CD4-positive, alpha-beta memory T cell (primary cell): Measurements from ENCODE around the gene CCDC24. TPM values are rescaled to one million over a fixed set of nuclear protein-coding genes. Genes with fewer than 3 reads are reported as not detected.

ENCODE experiments used
- CTCF ChIA-PET: fragments of 350-600 bp; sonication (Branson Sonifier 250); formaldehyde crosslinking; loops from one replicate; lab custom pipeline; 2021; ENCODE audit warnings: inconsistent platforms; ENCODE audit not compliant: partially characterized antibody; lab: Charles Lee
- POLR2A ChIA-PET: fragments of 350-600 bp; sonication (Branson Sonifier 250); formaldehyde crosslinking; loops from one replicate; lab custom pipeline; 2021; ENCODE audit not compliant: partially characterized antibody; lab: Charles Lee
- DNase-seq, 5 donors: peaks; one replicate each; pipeline versions ENCODE4 v3.0.0 to v3.0.0-alpha.2; 2020 to 2022; ENCODE audit warnings: mixed read lengths in 1 of 5
- H3K27ac ChIP-seq: one replicate; pipeline ENCODE4 v1.7.0; 2013; ENCODE audit warnings: low read depth, low read length
- H3K27me3 ChIP-seq: 2 replicates; pipeline ENCODE4 v1.7.0; 2013; ENCODE audit warnings: mild to moderate bottlenecking, low read length, moderate library complexity; ENCODE audit not compliant: insufficient read depth
- H3K36me3 ChIP-seq: 2 replicates; pipeline ENCODE4 v1.7.0; 2013; ENCODE audit warnings: mild to moderate bottlenecking, low read length, moderate library complexity; ENCODE audit not compliant: insufficient read depth
- H3K4me1 ChIP-seq: 2 replicates; pipeline ENCODE4 v1.7.0; 2013; ENCODE audit warnings: mild to moderate bottlenecking, low read length, moderate library complexity; ENCODE audit not compliant: insufficient read depth
- H3K4me3 ChIP-seq, 2 donors: one replicate each; pipeline ENCODE4 v1.7.0; 2013; ENCODE audit warnings: low read length in 2 of 2, mild to moderate bottlenecking in 1 of 2
- H3K9me3 ChIP-seq, 2 donors: one replicate each; pipeline ENCODE4 v1.7.0; 2013; ENCODE audit warnings: low read length in 2 of 2, control low read depth in 1 of 2; ENCODE audit not compliant: control insufficient read depth in 1 of 2
- H3K27ac Mint-ChIP-seq, 7 donors: one replicate each; pipeline ENCODE4 v1.8.0; 2020 to 2021; ENCODE audit warnings: mixed read lengths in 7 of 7, mild to moderate bottlenecking in 6 of 7, inconsistent platforms in 3 of 7, moderate library complexity in 3 of 7
- H3K27me3 Mint-ChIP-seq, 2 donors: one replicate each; pipeline ENCODE4 v1.8.0; 2020 to 2021; ENCODE audit warnings: mixed read lengths in 2 of 2
- H3K36me3 Mint-ChIP-seq, 2 donors: one replicate each; pipeline ENCODE4 v1.8.0; 2020 to 2021; ENCODE audit warnings: mixed read lengths in 2 of 2, inconsistent platforms in 1 of 2, mild to moderate bottlenecking in 1 of 2
- H3K4me1 Mint-ChIP-seq, 4 donors: one replicate each; pipeline ENCODE4 v1.8.0; 2020 to 2021; ENCODE audit warnings: mixed read lengths in 4 of 4, mild to moderate bottlenecking in 1 of 4
- H3K4me3 Mint-ChIP-seq, 8 donors: one replicate each; pipeline ENCODE4 v1.8.0; 2020 to 2021; ENCODE audit warnings: mixed read lengths in 8 of 8, mild to moderate bottlenecking in 7 of 8, moderate library complexity in 6 of 8, inconsistent platforms in 3 of 8
- H3K9me3 Mint-ChIP-seq, 8 donors: one replicate each; pipeline ENCODE4 v1.8.0; 2020 to 2021; ENCODE audit warnings: mixed read lengths in 8 of 8, mild to moderate bottlenecking in 5 of 8, inconsistent platforms in 3 of 8, moderate library complexity in 1 of 8
- intact Hi-C: fragments of 100-400 bp; cut with micrococcal nuclease; formaldehyde crosslinking; loops from one replicate; pipeline ENCODE4 v1.15.1; 2023
- polyA plus RNA-seq, 2 donors: library from polyadenylated mRNA; unstranded; fragments of 300-500 nt; fragmentation: Illumina TruSeq; gene quantifications; one replicate each; pipeline ENCODE4 v1.2.3, GENCODE V29; 2021
- total RNA-seq, 2 experiments: library from RNA; stranded (reverse); gene quantifications; one replicate each; pipeline ENCODE4 v1.2.3, GENCODE V29; 2021

CCDC24 gene
- total and polyA plus RNA-seq, 4 experiments from 2014 or later, result 1.1 to 1.9 (median 1.5) TPM

- Histone ChIP-seq H3K4me1 (peaks cover 12% of the 10 kb centered on the region), H3K27me3 (no peaks in the 10 kb centered on the region), H3K4me3 (no peak overlapping the region), H3K9me3 (no peaks in the 10 kb centered on the region), H3K27ac (no peak overlapping the region), H3K36me3 (peaks cover 2% of the 10 kb centered on the region)
- H3K36me3 Mint-ChIP-seq, result peaks cover under 1 to 8% of the 10 kb centered on the region in 2 donors
- no peak overlapping the region for H3K4me3 Mint-ChIP-seq
- no peak overlapping the region for H3K27ac Mint-ChIP-seq
- no peak for DNase-seq
- peaks cover 0 to 2% (median 0%) of the 10 kb centered on the region in 8 donors for H3K9me3 Mint-ChIP-seq
- intact Hi-C loops, result no loop called here
- ChIA-PET CTCF (no interaction called here), POLR2A (no interaction called here)
- H3K4me1 Mint-ChIP-seq, result peaks cover 10 to 20% (median 15%) of the 10 kb centered on the region in 4 donors
- no peaks in the 10 kb centered on the region for H3K27me3 Mint-ChIP-seq
Observed at GRCh38 chr1:43983253-43983899, 8.0 kb upstream of the CCDC24 start.

DNA sequence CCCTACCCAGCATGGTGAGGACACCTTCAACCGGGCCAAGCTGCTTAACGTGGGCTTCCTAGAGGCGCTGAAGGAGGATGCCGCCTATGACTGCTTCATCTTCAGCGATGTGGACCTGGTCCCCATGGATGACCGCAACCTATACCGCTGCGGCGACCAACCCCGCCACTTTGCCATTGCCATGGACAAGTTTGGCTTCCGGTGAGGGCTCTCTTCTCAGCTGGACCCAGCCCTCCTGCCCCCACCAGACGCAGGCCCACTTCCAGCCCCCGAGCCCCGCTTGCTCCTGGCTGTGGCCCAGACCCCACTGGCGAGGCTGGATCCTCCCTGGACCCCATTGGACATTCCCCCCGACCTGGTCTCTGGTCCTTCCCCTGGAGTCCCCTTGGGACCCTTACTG, 6.5 kb upstream of the CCDC24 start:
- Mint-ChIP-seq H3K4me1 (peaks cover 6 to 13% (median 8%) of the 10 kb centered on the region in 4 donors), H3K27ac (no peak overlapping the region), H3K27me3 (no peaks in the 10 kb centered on the region), H3K4me3 (no peak overlapping the region), H3K9me3 (peaks cover 0 to 2% (median 0%) of the 10 kb centered on the region in 8 donors), H3K36me3 (peaks cover 0 to 3% of the 10 kb centered on the region in 2 donors)
- DNase-seq, result no peak
- ChIA-PET POLR2A (no interaction called here), CTCF (no interaction called here)
- Histone ChIP-seq H3K27me3 (no peaks in the 10 kb centered on the region), H3K36me3 (no peaks in the 10 kb centered on the region), H3K9me3 (no peaks in the 10 kb centered on the region), H3K4me1 (peaks cover 4% of the 10 kb centered on the region), H3K27ac (no peak overlapping the region), H3K4me3 (no peak overlapping the region)
- intact Hi-C loops, result no loop called here

DNA sequence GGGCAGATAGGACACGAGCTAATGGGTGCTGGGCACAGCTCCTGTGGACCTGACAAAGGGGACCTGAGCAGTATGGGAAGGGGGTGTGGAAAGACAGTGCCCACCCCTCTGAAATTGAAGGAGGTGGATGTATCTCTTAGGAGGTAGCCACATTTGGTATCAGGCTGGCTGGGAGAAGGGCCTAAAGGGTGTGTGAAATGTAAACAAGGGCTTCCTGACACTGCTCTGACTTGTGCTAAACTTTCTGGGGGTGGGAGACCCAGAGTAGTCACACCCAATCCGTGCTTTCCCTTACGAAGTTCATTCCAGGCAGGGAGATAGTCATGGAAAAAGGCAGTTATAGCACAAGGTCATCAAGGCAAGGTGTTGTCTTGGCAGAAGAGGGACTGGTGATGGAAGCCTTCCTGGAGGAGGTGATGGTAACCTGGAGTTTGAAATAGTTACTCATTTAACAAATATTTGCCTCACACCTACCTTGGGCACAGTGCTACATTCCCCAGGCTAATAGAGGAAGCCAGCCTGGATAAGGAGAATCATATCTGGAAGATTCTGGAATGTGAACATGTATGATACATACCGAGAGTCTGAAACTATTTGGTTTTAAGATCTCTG, 5.3 kb upstream of the CCDC24 start:
- Mint-ChIP-seq H3K4me3 (no peak overlapping the region), H3K36me3 (no peaks in the 10 kb centered on the region), H3K9me3 (peaks cover 0 to 2% (median 0%) of the 10 kb centered on the region in 8 donors), H3K27ac (peak overlapping the region in 1 of 7 donors; percentile 13), H3K27me3 (no peaks in the 10 kb centered on the region), H3K4me1 (peaks cover 2 to 5% (median 2%) of the 10 kb centered on the region in 4 donors)
- Histone ChIP-seq H3K4me1 (peaks cover 4% of the 10 kb centered on the region), H3K4me3 (no peak overlapping the region), H3K27me3 (no peaks in the 10 kb centered on the region), H3K27ac (no peak overlapping the region), H3K9me3 (no peaks in the 10 kb centered on the region), H3K36me3 (no peaks in the 10 kb centered on the region)
- intact Hi-C loops, result no loop called here
- no peak for DNase-seq
- CTCF ChIA-PET, result no interaction called here
- POLR2A ChIA-PET, result no interaction called here

DNA sequence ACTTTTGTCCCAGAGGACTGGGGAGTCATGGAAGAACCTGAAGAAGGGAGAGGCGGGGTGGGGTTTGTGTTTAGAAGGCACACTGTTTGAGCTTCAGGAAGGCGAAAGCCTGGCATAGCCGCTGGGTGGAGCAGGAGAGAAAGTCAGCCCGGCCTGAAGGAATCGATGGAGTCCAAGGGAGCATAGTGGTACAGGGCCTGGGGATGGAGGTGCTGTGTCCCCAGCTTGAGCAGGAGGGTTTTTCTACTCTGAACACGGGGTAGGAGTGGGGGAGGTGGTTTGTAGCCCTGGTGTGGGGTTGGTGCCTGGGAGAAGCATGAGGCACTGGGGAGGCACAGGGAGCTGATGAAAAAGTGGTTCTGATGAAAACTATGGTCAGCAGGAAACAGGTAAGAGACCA, 4.7 kb upstream of the CCDC24 start:
- no peak for DNase-seq
- H3K27me3 Mint-ChIP-seq, result no peaks in the 10 kb centered on the region
- no peak overlapping the region for H3K27ac Mint-ChIP-seq
- H3K36me3 Mint-ChIP-seq, result peaks cover 0 to 2% of the 10 kb centered on the region in 2 donors
- no peaks in the 10 kb centered on the region for H3K9me3 ChIP-seq
- no peaks in the 10 kb centered on the region for H3K27me3 ChIP-seq
- H3K27ac ChIP-seq, result no peak overlapping the region
- H3K4me3 Mint-ChIP-seq, result no peak overlapping the region
- no peaks in the 10 kb centered on the region for H3K36me3 ChIP-seq
- H3K4me1 ChIP-seq, result peaks cover 6% of the 10 kb centered on the region
- H3K4me3 ChIP-seq, result no peak overlapping the region
- intact Hi-C loops, result no loop called here
- ChIA-PET CTCF (interaction anchor here (1.7 kb wide), 1 partner anchor 61 kb away, joined by 4 read pairs; no protein-coding TSS in a partner anchor), POLR2A (interaction anchor here (1.8 kb wide), 1 partner anchor 8 kb away, joined by 3 read pairs; the partner anchor contains the start of gene B4GALT2)
- peaks cover 2 to 11% (median 5%) of the 10 kb centered on the region in 4 donors for H3K4me1 Mint-ChIP-seq
- H3K9me3 Mint-ChIP-seq, result peaks cover 0 to 2% (median 0%) of the 10 kb centered on the region in 8 donors

GRCh38 chr1:43987159-43987902, 4.1 kb upstream of the CCDC24 start:
- DNase-seq, result no peak
- Mint-ChIP-seq H3K27me3 (no peaks in the 10 kb centered on the region), H3K27ac (peak overlapping the region in 2 of 7 donors; percentile 14 to 58), H3K36me3 (peaks cover 0 to 4% of the 10 kb centered on the region in 2 donors), H3K4me3 (no peak overlapping the region), H3K9me3 (peaks cover 0 to 2% (median 0%) of the 10 kb centered on the region in 8 donors), H3K4me1 (peaks cover 0 to 14% (median 10%) of the 10 kb centered on the region in 4 donors)
- Histone ChIP-seq H3K27me3 (no peaks in the 10 kb centered on the region), H3K27ac (no peak overlapping the region), H3K4me1 (peaks cover 10% of the 10 kb centered on the region), H3K9me3 (no peaks in the 10 kb centered on the region), H3K36me3 (no peaks in the 10 kb centered on the region), H3K4me3 (no peak overlapping the region)
- intact Hi-C loops, result no loop called here
- CTCF ChIA-PET, result interaction anchor here (0.9 to 1.7 kb wide), 3 partner anchors 49 to 61 kb away, joined by 3 to 4 read pairs (median 4); no protein-coding TSS in a partner anchor
- POLR2A ChIA-PET, result interaction anchor here (1.8 kb wide), 1 partner anchor 9 kb away, joined by 3 read pairs; the partner anchor contains the start of gene B4GALT2

- Mint-ChIP-seq H3K27me3 (no peaks in the 10 kb centered on the region), H3K4me1 (peaks cover 5 to 21% (median 14%) of the 10 kb centered on the region in 4 donors), H3K27ac (peak overlapping the region in 4 of 7 donors; percentile 71 to 94 (median 92)), H3K36me3 (peaks cover 0 to 4% of the 10 kb centered on the region in 2 donors), H3K9me3 (peaks cover 0 to 2% (median 0%) of the 10 kb centered on the region in 8 donors), H3K4me3 (peak overlapping the region; percentile 92 to 98 (median 94))
- Histone ChIP-seq H3K4me3 (peak overlapping the region; percentile 46 to 74), H3K4me1 (peaks cover 14% of the 10 kb centered on the region), H3K9me3 (no peaks in the 10 kb centered on the region), H3K27me3 (no peaks in the 10 kb centered on the region), H3K36me3 (no peaks in the 10 kb centered on the region), H3K27ac (peak overlapping the region; percentile 70)
- no peak for DNase-seq
- intact Hi-C loops, result loop anchor here (1.0 kb wide), 3 partner anchors 15 to 44 kb away; partner anchors contain the start of gene IPO13
- ChIA-PET POLR2A (interaction anchor here (0.9 to 2.6 kb wide), 5 partner anchors 15 to 43 kb away, joined by 3 to 15 read pairs (median 5); partner anchors contain the start of genes ATP6V0B, DPH2 and IPO13), CTCF (interaction anchor here (1.4 to 2.7 kb wide), 4 partner anchors 16 to 58 kb away, joined by 4 to 8 read pairs (median 6); partner anchors contain the start of gene ATP6V0B)
Observed at GRCh38 chr1:43990271-43991199, 864 bp upstream of the CCDC24 start.
